ENCODE results near the gene A3GALT2.

Gene A3GALT2

DNA sequence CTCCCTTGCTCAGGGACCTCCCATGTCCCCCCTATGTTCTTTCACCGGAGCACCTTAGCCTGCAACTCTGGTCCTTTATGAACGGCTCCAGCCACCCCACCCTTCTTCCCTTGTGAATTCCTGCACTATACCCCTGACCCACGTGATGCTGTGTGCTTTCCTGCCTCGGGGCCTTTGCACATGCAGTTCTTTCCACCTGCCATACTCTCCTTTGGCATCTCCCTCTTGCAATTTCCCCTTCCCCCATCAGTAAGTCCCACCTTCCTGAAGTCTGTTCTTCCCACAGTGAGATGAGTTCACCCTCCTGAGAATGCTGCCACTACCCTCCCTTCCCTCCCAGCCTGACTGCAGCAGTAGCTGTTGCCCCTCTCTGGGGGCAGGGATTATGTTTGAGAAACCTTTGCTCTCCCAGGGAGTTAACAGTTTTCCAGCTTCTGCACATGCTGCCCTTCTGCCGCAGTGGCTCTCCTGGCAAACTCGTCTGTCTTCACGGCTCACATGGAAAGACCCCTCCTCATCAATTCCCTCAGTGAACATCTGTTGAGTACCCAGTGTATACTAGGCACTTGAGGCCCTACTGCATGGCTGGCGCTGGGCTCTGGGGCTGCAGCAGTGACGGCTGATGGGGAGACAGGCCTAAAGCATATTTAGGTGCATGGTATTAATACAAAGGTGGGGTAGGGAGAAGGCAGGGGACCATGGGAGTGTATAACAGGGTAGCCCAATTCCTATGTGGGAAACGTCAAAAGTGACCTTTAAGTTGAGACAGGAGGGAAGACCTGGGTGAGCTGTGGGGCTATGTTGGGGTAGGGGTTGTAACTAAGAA lies 54.9 kb downstream of the A3GALT2 start:
- DNase-seq (ENCODE audit: low spot score) = no peak
- TF ChIP-seq, protein P1, sequence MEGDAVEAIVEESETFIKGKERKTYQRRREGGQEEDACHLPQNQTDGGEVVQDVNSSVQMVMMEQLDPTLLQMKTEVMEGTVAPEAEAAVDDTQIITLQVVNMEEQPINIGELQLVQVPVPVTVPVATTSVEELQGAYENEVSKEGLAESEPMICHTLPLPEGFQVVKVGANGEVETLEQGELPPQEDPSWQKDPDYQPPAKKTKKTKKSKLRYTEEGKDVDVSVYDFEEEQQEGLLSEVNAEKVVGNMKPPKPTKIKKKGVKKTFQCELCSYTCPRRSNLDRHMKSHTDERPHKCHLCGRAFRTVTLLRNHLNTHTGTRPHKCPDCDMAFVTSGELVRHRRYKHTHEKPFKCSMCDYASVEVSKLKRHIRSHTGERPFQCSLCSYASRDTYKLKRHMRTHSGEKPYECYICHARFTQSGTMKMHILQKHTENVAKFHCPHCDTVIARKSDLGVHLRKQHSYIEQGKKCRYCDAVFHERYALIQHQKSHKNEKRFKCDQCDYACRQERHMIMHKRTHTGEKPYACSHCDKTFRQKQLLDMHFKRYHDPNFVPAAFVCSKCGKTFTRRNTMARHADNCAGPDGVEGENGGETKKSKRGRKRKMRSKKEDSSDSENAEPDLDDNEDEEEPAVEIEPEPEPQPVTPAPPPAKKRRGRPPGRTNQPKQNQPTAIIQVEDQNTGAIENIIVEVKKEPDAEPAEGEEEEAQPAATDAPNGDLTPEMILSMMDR (IDR thresholded peaks at IDR 0.05) = no peak
- Histone ChIP-seq H3K4me3 (no peak overlapping the region), H3K27ac (peak overlapping the region in 1 of 2 donors; percentile 2)

DNA sequence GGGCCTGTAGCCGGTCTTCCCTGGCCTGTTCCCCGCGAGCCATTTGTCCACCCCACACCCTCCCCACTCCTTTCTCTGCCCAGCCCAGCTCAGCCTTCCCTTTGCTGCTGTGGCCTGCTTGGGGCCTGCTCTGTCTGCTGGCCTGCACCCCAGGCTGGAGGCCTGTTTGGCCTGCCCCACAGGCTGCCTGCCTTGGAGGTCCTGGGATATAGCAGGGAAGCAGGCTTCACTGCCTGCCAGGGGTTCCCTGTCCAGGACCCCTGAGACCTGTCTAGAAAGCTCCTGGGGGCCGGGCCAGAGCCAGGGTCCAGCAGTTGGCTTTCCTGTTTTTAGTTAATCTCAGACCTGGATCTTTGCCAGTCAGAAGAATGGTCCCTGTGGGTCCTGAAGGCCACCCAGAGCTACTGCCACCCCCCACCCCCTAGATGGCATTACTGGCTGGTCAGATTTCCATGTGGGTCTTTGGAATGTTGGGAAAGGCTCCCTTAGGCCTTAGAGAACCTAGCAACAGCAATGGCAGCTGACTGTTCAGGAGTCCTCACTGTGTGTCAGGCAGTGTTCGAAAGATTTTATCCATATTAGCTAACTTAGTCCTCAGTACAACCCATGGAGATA lies 56.9 kb downstream of the A3GALT2 start:
- Histone ChIP-seq H3K27ac (peak overlapping the region in 1 of 2 donors; percentile 60), H3K4me3 (peak overlapping the region; percentile 19)
- DNase-seq (ENCODE audit: low spot score) = no peak
- TF ChIP-seq, protein P1 (IDR thresholded peaks at IDR 0.05) = no peak

DNA sequence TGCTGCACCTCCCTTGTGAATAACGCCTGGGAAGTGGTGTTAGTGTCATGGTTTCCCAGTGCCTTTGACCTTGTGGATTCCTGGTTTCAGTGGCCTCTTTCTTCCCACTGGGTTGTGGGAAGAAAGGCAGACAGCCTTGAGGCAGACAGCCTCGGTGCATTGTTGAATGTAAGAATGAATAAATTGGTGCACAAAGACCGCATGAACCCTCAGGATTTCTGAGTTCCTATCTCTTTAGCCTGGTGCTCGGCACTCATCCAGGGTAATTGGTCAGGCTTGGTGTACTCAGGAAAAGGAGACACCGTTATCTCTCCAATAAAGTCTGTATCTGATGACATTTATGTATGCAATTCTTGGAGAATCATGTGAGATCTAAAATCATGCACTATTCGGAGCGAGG lies 59.6 kb downstream of the A3GALT2 start:
- DNase-seq (ENCODE audit: low spot score) = no peak
- peak overlapping the region; percentile 49 to 86 for H3K27ac ChIP-seq
- TF ChIP-seq, protein P1 (IDR thresholded peaks at IDR 0.05) = no peak
- no peak overlapping the region for H3K4me3 ChIP-seq

DNA sequence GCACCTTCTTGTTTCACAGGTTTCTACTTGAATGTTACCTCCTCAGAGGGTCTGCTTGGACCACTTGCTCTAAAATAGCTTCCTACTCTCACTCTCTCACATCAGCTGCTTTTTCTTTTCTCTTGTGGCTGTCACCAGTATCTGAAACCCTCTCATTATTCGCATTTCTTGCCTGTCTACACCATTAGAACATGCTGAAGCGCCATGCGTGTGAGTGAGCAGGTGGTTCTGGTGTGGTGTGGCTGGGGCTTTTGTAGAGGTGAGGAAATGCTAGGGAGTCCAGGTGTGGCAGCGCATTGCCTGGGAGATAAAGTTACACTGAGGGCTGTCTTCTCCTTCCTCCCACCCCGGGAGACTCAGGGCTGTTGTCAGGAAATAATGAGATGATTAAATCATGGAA lies 60.5 kb downstream of the A3GALT2 start:
- TF ChIP-seq, protein P1 (IDR thresholded peaks at IDR 0.05) = no peak
- H3K27ac ChIP-seq = peak overlapping the region; percentile 86 to 100
- no peak for DNase-seq (ENCODE audit: low spot score)
- no peak overlapping the region for H3K4me3 ChIP-seq

DNA sequence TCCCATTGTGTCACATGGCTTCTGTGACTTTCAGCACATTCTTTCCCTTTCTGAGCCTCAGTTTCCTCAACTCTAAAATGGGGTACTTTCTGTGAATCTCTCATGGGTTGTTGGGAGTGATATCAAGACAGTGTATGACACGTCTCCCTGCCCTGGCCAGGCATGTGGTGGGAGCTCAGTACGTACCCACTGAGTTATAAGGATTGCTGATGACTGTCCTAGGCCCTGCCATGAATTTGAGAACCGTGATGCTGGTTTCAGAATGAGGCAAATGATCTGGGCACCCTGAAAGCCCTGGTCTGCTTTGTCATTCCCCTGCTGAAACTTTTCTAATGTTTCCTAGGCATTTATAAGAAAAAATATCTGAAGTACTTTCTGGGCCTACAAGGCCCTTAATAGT lies 61.0 kb downstream of the A3GALT2 start:
- Histone ChIP-seq H3K27ac (peak overlapping the region; percentile 86 to 100), H3K4me3 (no peak overlapping the region)
- TF ChIP-seq, protein P1 (IDR thresholded peaks at IDR 0.05) = no peak
- no peak for DNase-seq (ENCODE audit: low spot score)

DNA sequence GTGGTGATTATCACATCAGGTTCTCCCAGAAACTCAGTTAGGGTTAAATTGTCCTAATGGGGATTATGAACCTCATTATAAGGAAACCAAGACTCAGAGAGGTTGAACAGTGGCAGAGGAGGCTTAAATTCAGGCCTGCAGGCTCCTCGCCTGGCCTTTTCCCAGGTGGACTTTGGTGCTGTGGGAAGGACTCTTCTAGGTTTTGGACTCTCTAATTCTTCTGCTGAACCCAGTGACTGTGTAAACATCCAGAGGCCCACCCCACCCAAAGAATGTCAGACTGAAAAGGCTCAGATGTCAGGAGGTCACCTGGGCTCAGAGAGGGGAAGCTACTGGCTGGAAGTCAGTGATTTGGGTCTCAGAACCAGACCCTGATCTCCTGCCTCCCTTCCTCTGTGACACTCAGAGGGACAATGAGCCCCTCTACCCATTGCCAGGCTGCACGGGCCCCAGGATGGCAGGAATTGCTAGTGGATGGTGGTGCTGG lies 62.1 kb downstream of the A3GALT2 start:
- TF ChIP-seq, protein P1 (IDR thresholded peaks at IDR 0.05) = no peak
- no peak for DNase-seq (ENCODE audit: low spot score)
- Histone ChIP-seq H3K4me3 (peak overlapping the region; percentile 88), H3K27ac (peak overlapping the region; percentile 86 to 100)
